ENCODE results near the gene FCN2. TPM values are rescaled to one million over a fixed set of nuclear protein-coding genes. Genes with fewer than 3 reads are reported as not detected.
"Not testable (repeated sequence)": the region's sequence is repeated elsewhere in the genome, so short reads cannot be mapped to it uniquely, and the experiment has no call there.

FCN2 gene
- polyA plus RNA-seq, 4 donors: not detected

GRCh38 chr9:134852906-134853654 lies 27.5 kb upstream of the FCN2 start:
- WGBS, 3 donors: 48 to 67% (median 50%) methylated on average over 6 of the region's 6 CpGs
- H3K27ac ChIP-seq (ENCODE audit: low read depth in 1 of 3, low read length in 2 of 3): no peak overlapping the region
- H3K9me3 ChIP-seq (ENCODE audit: control insufficient read depth in 2 of 2, insufficient read depth in 1 of 2, low read depth in 1 of 2, low read length in 1 of 2): peaks cover 0 to 23% of the 10 kb centered on the region in 2 donors
- no peaks in the 10 kb centered on the region for H3K36me3 ChIP-seq (ENCODE audit: control insufficient read depth in 3 of 3, insufficient read depth in 2 of 3, low read depth in 1 of 3, low read length in 3 of 3)
- no peak overlapping the region for H3K4me3 ChIP-seq (ENCODE audit: low read depth in 1 of 3, low read length in 3 of 3)
- no peaks in the 10 kb centered on the region for H3K4me1 ChIP-seq (ENCODE audit: control insufficient read depth in 3 of 3, insufficient read depth in 2 of 3, low read depth in 1 of 3, low read length in 2 of 3)
- no peak for FAIRE-seq
- no peak for DNase-seq
- no peaks in the 10 kb centered on the region for H3K27me3 ChIP-seq (ENCODE audit: control insufficient read depth in 3 of 3, insufficient read depth in 3 of 3, low read length in 3 of 3)

GRCh38 chr9:134853893-134854292 lies 26.7 kb upstream of the FCN2 start:
- WGBS, 3 donors: 70 to 77% (median 72%) methylated on average over 6 of the region's 6 CpGs
- Histone ChIP-seq H3K4me3 (ENCODE audit: low read depth in 1 of 3, low read length in 3 of 3) (no peak overlapping the region), H3K4me1 (ENCODE audit: control insufficient read depth in 3 of 3, insufficient read depth in 2 of 3, low read depth in 1 of 3, low read length in 2 of 3) (no peaks in the 10 kb centered on the region), H3K27me3 (ENCODE audit: control insufficient read depth in 3 of 3, insufficient read depth in 3 of 3, low read length in 3 of 3) (no peaks in the 10 kb centered on the region), H3K9me3 (ENCODE audit: control insufficient read depth in 2 of 2, insufficient read depth in 1 of 2, low read depth in 1 of 2, low read length in 1 of 2) (peaks cover 0 to 16% of the 10 kb centered on the region in 2 donors), H3K27ac (ENCODE audit: low read depth in 1 of 3, low read length in 2 of 3) (no peak overlapping the region), H3K36me3 (ENCODE audit: control insufficient read depth in 3 of 3, insufficient read depth in 2 of 3, low read depth in 1 of 3, low read length in 3 of 3) (no peaks in the 10 kb centered on the region)
- DNase-seq (no peak), FAIRE-seq (no peak)

- Histone ChIP-seq H3K4me1 (ENCODE audit: control insufficient read depth in 3 of 3, insufficient read depth in 2 of 3, low read depth in 1 of 3, low read length in 2 of 3) (no peaks in the 10 kb centered on the region), H3K36me3 (ENCODE audit: control insufficient read depth in 3 of 3, insufficient read depth in 2 of 3, low read depth in 1 of 3, low read length in 3 of 3) (no peaks in the 10 kb centered on the region), H3K27ac (ENCODE audit: low read depth in 1 of 3, low read length in 2 of 3) (no peak overlapping the region), H3K27me3 (ENCODE audit: control insufficient read depth in 3 of 3, insufficient read depth in 3 of 3, low read length in 3 of 3) (no peaks in the 10 kb centered on the region), H3K9me3 (ENCODE audit: control insufficient read depth in 2 of 2, insufficient read depth in 1 of 2, low read depth in 1 of 2, low read length in 1 of 2) (peaks cover 0 to 16% of the 10 kb centered on the region in 2 donors), H3K4me3 (ENCODE audit: low read depth in 1 of 3, low read length in 3 of 3) (no peak overlapping the region)
- 81 to 88% (median 87%) methylated on average over 11 of the region's 11 CpGs for WGBS, 3 donors
- no peak for DNase-seq
- FAIRE-seq: no peak
Measured at GRCh38 chr9:134854541-134854981, 26.0 kb upstream of the FCN2 start.

- no peaks in the 10 kb centered on the region for H3K27me3 ChIP-seq (ENCODE audit: control insufficient read depth in 3 of 3, insufficient read depth in 3 of 3, low read length in 3 of 3)
- FAIRE-seq: no peak
- H3K4me3 ChIP-seq (ENCODE audit: low read depth in 1 of 3, low read length in 3 of 3): no peak overlapping the region
- no peak overlapping the region for H3K27ac ChIP-seq (ENCODE audit: low read depth in 1 of 3, low read length in 2 of 3)
- no peaks in the 10 kb centered on the region for H3K36me3 ChIP-seq (ENCODE audit: control insufficient read depth in 3 of 3, insufficient read depth in 2 of 3, low read depth in 1 of 3, low read length in 3 of 3)
- H3K9me3 ChIP-seq (ENCODE audit: control insufficient read depth in 2 of 2, insufficient read depth in 1 of 2, low read depth in 1 of 2, low read length in 1 of 2): peaks cover 0 to 13% of the 10 kb centered on the region in 2 donors
- no peaks in the 10 kb centered on the region for H3K4me1 ChIP-seq (ENCODE audit: control insufficient read depth in 3 of 3, insufficient read depth in 2 of 3, low read depth in 1 of 3, low read length in 2 of 3)
- DNase-seq: no peak
- 79 to 84% (median 79%) methylated on average over 17 to 18 of the region's 18 CpGs for WGBS, 3 donors
Measured at GRCh38 chr9:134855231-134855899, 25.2 kb upstream of the FCN2 start.

GRCh38 chr9:134855900-134856377 lies 24.7 kb upstream of the FCN2 start:
- DNase-seq (no peak), FAIRE-seq (no peak)
- no peak overlapping the region for H3K4me3 ChIP-seq (ENCODE audit: low read depth in 1 of 3, low read length in 3 of 3)
- peaks cover 0 to 8% of the 10 kb centered on the region in 2 donors for H3K9me3 ChIP-seq (ENCODE audit: control insufficient read depth in 2 of 2, insufficient read depth in 1 of 2, low read depth in 1 of 2, low read length in 1 of 2)
- no peaks in the 10 kb centered on the region for H3K4me1 ChIP-seq (ENCODE audit: control insufficient read depth in 3 of 3, insufficient read depth in 2 of 3, low read depth in 1 of 3, low read length in 2 of 3)
- no peaks in the 10 kb centered on the region for H3K36me3 ChIP-seq (ENCODE audit: control insufficient read depth in 3 of 3, insufficient read depth in 2 of 3, low read depth in 1 of 3, low read length in 3 of 3)
- no peaks in the 10 kb centered on the region for H3K27me3 ChIP-seq (ENCODE audit: control insufficient read depth in 3 of 3, insufficient read depth in 3 of 3, low read length in 3 of 3)
- H3K27ac ChIP-seq (ENCODE audit: low read depth in 1 of 3, low read length in 2 of 3): no peak overlapping the region
- 70 to 78% (median 76%) methylated on average over 9 of the region's 9 CpGs for WGBS, 3 donors

- H3K4me1 ChIP-seq (ENCODE audit: control insufficient read depth in 3 of 3, insufficient read depth in 2 of 3, low read depth in 1 of 3, low read length in 2 of 3); H3K27ac ChIP-seq (ENCODE audit: low read depth in 1 of 3, low read length in 2 of 3); H3K9me3 ChIP-seq (ENCODE audit: control insufficient read depth in 2 of 2, insufficient read depth in 1 of 2, low read depth in 1 of 2, low read length in 1 of 2); DNase-seq; H3K27me3 ChIP-seq (ENCODE audit: control insufficient read depth in 3 of 3, insufficient read depth in 3 of 3, low read length in 3 of 3); H3K36me3 ChIP-seq (ENCODE audit: control insufficient read depth in 3 of 3, insufficient read depth in 2 of 3, low read depth in 1 of 3, low read length in 3 of 3); FAIRE-seq; H3K4me3 ChIP-seq (ENCODE audit: low read depth in 1 of 3, low read length in 3 of 3): not testable (repeated sequence)
- WGBS, 3 donors: 86 to 93% (median 86%) methylated on average over 2 of the region's 2 CpGs
Measured at GRCh38 chr9:134857451-134857850, 23.2 kb upstream of the FCN2 start.

GRCh38 chr9:134858051-134858841 lies 22.4 kb upstream of the FCN2 start:
- Histone ChIP-seq H3K36me3 (ENCODE audit: control insufficient read depth in 3 of 3, insufficient read depth in 2 of 3, low read depth in 1 of 3, low read length in 3 of 3) (no peaks in the 10 kb centered on the region), H3K27me3 (ENCODE audit: control insufficient read depth in 3 of 3, insufficient read depth in 3 of 3, low read length in 3 of 3) (no peaks in the 10 kb centered on the region), H3K4me3 (ENCODE audit: low read depth in 1 of 3, low read length in 3 of 3) (no peak overlapping the region), H3K4me1 (ENCODE audit: control insufficient read depth in 3 of 3, insufficient read depth in 2 of 3, low read depth in 1 of 3, low read length in 2 of 3) (no peaks in the 10 kb centered on the region), H3K9me3 (ENCODE audit: control insufficient read depth in 2 of 2, insufficient read depth in 1 of 2, low read depth in 1 of 2, low read length in 1 of 2) (no peaks in the 10 kb centered on the region), H3K27ac (ENCODE audit: low read depth in 1 of 3, low read length in 2 of 3) (no peak overlapping the region)
- DNase-seq (no peak), FAIRE-seq (no peak)
- WGBS, 3 donors: 53 to 67% (median 66%) methylated on average over 11 of the region's 11 CpGs

- WGBS, 3 donors: 85 to 91% (median 86%) methylated on average over 13 of the region's 13 CpGs
- H3K27ac ChIP-seq (ENCODE audit: low read depth in 1 of 3, low read length in 2 of 3): no peak overlapping the region
- FAIRE-seq: no peak
Measured at GRCh38 chr9:134860510-134860909, 20.1 kb upstream of the FCN2 start.

More at GRCh38 chr9:134860510-134860909, 20.1 kb upstream of the FCN2 start:
- H3K27me3 ChIP-seq (ENCODE audit: control insufficient read depth in 3 of 3, insufficient read depth in 3 of 3, low read length in 3 of 3): no peaks in the 10 kb centered on the region
- no peak for DNase-seq
- no peaks in the 10 kb centered on the region for H3K36me3 ChIP-seq (ENCODE audit: control insufficient read depth in 3 of 3, insufficient read depth in 2 of 3, low read depth in 1 of 3, low read length in 3 of 3)
- no peak overlapping the region for H3K4me3 ChIP-seq (ENCODE audit: low read depth in 1 of 3, low read length in 3 of 3)
- no peaks in the 10 kb centered on the region for H3K9me3 ChIP-seq (ENCODE audit: control insufficient read depth in 2 of 2, insufficient read depth in 1 of 2, low read depth in 1 of 2, low read length in 1 of 2)
- no peaks in the 10 kb centered on the region for H3K4me1 ChIP-seq (ENCODE audit: control insufficient read depth in 3 of 3, insufficient read depth in 2 of 3, low read depth in 1 of 3, low read length in 2 of 3)

Data from small intestine (tissue), 7 donors.